ENCODE results near the gene ARHGAP6. TPM values are rescaled to one million over a fixed set of nuclear protein-coding genes. Genes with fewer than 3 reads are reported as not detected.
"Not testable (repeated sequence)": the region's sequence is repeated elsewhere in the genome, so short reads cannot be mapped to it uniquely, and the experiment has no call there.

The ARHGAP6 gene
- total and polyA plus RNA-seq, 7 donors, result 1.8 to 20.6 (median 6.4) TPM

DNA sequence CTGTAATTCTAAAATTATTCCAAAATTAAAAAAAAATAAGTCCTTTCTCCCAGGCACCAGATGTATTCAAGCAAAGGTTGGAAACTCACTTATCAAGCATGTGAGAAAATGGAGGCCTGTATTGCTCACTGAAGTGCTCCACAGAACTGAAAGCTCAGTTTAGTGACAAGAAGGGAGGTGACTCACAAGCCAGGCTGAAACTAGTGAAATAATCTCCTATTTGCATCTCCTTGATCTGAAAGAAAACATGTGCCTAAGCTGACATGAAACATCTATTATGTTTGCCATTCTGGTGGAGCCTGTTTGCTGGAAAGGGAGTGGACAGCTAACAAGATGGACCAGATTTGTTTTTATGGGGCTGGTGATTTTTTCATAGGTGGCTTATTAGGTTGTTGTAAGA is 426.5 kb downstream of the ARHGAP6 start:
- ATAC-seq (no peak), DNase-seq (no peak)
- Histone ChIP-seq H3K27me3 (ENCODE audit: insufficient read depth in 3 of 3, low read length in 2 of 3) (no peaks in the 10 kb centered on the region), H3K27ac (no peak overlapping the region), H3K4me1 (no peaks in the 10 kb centered on the region), H3K9me3 (no peaks in the 10 kb centered on the region), H3K36me3 (ENCODE audit: insufficient read depth in 1 of 2, low read depth in 1 of 2) (no peaks in the 10 kb centered on the region), H3K4me3 (no peak overlapping the region)
- intact Hi-C loops (cut with DNase I), result no loop called here
- TF ChIP-seq, protein P1, sequence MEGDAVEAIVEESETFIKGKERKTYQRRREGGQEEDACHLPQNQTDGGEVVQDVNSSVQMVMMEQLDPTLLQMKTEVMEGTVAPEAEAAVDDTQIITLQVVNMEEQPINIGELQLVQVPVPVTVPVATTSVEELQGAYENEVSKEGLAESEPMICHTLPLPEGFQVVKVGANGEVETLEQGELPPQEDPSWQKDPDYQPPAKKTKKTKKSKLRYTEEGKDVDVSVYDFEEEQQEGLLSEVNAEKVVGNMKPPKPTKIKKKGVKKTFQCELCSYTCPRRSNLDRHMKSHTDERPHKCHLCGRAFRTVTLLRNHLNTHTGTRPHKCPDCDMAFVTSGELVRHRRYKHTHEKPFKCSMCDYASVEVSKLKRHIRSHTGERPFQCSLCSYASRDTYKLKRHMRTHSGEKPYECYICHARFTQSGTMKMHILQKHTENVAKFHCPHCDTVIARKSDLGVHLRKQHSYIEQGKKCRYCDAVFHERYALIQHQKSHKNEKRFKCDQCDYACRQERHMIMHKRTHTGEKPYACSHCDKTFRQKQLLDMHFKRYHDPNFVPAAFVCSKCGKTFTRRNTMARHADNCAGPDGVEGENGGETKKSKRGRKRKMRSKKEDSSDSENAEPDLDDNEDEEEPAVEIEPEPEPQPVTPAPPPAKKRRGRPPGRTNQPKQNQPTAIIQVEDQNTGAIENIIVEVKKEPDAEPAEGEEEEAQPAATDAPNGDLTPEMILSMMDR (IDR thresholded peaks at IDR 0.05), result no peak

DNA sequence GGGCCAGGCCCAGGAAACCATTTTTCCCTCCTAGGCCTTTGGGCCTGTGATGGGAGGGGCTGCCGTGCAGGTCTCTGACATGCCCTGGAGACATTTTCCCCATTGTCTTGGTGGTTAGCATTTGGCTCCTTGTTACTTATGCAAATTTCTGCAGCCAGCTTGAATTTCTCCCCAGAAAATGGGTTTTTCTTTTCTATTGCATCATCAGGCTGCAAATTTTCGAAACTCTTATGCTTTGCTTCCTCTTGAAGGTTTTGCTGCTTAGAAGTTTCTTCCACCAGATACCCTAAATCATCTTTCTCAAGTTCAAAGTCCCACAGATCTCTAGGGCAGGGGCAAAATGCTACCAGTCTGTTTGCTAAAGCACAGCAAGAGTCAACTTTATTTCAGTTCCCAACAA is 430.3 kb downstream of the ARHGAP6 start:
- intact Hi-C loops (cut with DNase I); H3K36me3 ChIP-seq (ENCODE audit: insufficient read depth in 1 of 2, low read depth in 1 of 2); H3K9me3 ChIP-seq; ATAC-seq; H3K27ac ChIP-seq; H3K27me3 ChIP-seq (ENCODE audit: insufficient read depth in 3 of 3, low read length in 2 of 3); H3K4me3 ChIP-seq; H3K4me1 ChIP-seq; DNase-seq: not testable (repeated sequence)
- WGBS, 3 donors, result 67 to 92% (median 79%) methylated on average over 2 of the region's 2 CpGs

DNA sequence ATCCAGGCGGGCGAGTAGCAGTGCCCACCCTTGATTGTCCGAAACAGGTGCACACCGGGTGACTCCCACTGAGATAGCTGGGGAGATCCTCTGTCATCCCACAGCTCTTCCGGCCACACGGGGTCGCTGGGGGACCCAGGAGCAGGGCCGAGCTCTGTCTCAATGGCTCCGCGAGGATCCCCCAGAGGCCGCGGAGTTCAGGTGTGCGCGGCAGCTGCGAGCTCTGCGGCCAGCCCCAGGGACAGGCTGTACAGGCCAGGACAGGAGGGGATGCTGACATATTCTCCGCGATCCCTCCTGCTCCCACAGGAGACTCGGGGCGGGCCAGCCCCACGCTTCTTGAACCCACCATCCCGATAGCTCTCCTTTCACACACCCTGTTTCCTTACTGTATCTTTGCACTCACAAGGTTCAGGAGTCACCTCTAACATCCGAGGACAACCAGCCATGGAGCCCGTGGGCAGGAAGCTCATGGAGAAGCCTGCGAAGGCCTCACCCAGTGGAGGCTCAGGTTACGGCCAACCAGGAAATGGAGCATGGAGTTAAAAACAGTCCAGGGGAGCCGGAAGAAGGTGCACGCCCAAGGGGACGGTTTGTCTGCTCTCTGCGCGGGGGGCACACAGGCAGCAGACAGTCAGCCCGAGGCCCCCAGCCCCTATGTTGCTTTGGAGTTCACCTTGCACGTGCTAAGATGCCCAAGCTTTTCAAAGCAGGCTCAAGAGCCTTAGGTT is 450.4 kb downstream of the ARHGAP6 start:
- Histone ChIP-seq H3K9me3 (peaks cover 3% of the 10 kb centered on the region), H3K36me3 (ENCODE audit: insufficient read depth in 1 of 2, low read depth in 1 of 2) (no peaks in the 10 kb centered on the region), H3K27ac (no peak overlapping the region), H3K27me3 (ENCODE audit: insufficient read depth in 3 of 3, low read length in 2 of 3) (no peaks in the 10 kb centered on the region), H3K4me1 (no peaks in the 10 kb centered on the region), H3K4me3 (no peak overlapping the region)
- intact Hi-C loops (cut with DNase I), result no loop called here
- 79 to 93% (median 87%) methylated on average over 20 to 33 of the region's 33 CpGs for WGBS, 3 donors
- ATAC-seq (no peak), DNase-seq (no peak)
- TF ChIP-seq, protein P1 (IDR thresholded peaks at IDR 0.05), result no peak

DNA sequence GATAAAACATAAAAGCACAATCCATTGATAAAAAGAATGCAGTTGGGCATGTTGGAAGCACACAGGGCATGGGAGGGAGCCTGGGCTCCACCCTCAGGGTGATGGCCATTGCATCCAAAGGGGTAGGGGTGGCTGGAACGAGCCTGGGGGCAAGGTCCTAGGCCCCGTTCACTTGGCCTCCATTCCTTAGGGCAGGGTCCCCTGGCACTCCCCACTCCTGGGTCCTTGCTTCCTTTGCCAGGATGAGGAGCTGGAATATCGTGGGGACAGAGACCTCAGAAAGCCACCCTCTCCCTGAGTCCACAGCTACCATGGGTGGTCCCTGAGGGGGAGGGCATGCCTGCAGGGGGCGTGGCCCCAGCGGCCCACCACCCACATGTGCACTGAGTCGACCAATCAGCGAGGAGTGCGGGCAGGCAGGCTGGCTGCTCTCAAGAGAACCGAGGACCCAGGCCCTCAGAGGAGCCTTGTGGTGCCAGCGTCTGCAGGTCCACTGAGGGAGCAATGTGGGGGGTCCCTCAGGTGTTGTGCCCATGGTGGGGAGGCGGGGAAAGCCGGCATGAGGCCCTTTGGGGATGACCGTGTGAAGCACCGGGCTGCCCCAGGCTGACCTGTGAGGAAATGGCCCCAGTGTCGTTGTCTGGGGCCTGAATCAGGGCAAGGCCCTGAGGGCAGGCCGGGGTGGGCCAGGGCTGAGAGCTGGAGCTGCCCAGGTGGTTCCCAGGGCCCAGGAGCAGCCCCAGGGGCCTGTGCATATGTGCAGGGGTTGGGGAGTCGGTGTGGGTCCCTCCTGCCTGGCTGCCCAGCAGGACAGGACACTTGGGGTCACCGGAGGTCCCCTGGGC is 451.2 kb downstream of the ARHGAP6 start:
- Histone ChIP-seq H3K9me3 (peaks cover 3% of the 10 kb centered on the region), H3K4me3 (no peak overlapping the region), H3K27ac (no peak overlapping the region), H3K27me3 (ENCODE audit: insufficient read depth in 3 of 3, low read length in 2 of 3) (no peaks in the 10 kb centered on the region), H3K4me1 (no peaks in the 10 kb centered on the region), H3K36me3 (ENCODE audit: insufficient read depth in 1 of 2, low read depth in 1 of 2) (no peaks in the 10 kb centered on the region)
- intact Hi-C loops (cut with DNase I), result no loop called here
- TF ChIP-seq, protein P1 (IDR thresholded peaks at IDR 0.05), result no peak
- ATAC-seq (no peak), DNase-seq (peak in 1 of 2 donors; percentile 52)
- WGBS, 3 donors, result 77 to 94% (median 92%) methylated on average over 8 to 18 of the region's 18 CpGs

DNA sequence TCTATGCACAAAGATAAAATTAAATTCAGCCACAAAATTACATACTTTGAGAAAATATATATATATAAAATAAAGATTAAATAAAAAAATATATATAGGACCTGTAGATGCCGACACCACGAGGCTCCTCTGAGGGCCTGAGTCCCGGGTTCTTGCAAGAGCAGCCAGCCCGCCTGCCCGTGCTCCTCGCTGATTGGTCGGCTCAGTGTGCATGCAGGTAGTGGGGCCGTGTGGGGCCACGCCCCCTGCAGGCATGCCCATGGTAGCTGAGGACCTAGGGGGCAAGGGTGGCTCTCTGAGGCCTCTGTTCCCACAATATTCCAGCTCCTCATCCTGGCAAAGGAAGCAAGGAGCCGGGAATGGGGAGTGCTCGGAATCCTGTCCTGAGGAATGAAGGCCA is 453.0 kb downstream of the ARHGAP6 start:
- no peaks in the 10 kb centered on the region for H3K27me3 ChIP-seq (ENCODE audit: insufficient read depth in 3 of 3, low read length in 2 of 3)
- WGBS, 3 donors, result 77 to 95% (median 93%) methylated on average over 9 to 11 of the region's 11 CpGs
- intact Hi-C loops (cut with DNase I), result no loop called here
- ATAC-seq (no peak), DNase-seq (no peak)
- H3K4me1 ChIP-seq, result no peaks in the 10 kb centered on the region
- TF ChIP-seq, protein P1 (IDR thresholded peaks at IDR 0.05), result no peak
- H3K36me3 ChIP-seq (ENCODE audit: insufficient read depth in 1 of 2, low read depth in 1 of 2), result no peaks in the 10 kb centered on the region
- no peak overlapping the region for H3K27ac ChIP-seq
- no peak overlapping the region for H3K4me3 ChIP-seq
- peaks cover 2% of the 10 kb centered on the region for H3K9me3 ChIP-seq
